GM10248 (cell line): ENCODE measurements around the gene TCFL5.

Experiments
- CTCF ChIA-PET: fragments of 300-600 bp; sonication (Branson Sonifier 250); formaldehyde crosslinking; extraction: SDS; loops from one replicate; lab custom pipeline; 2021; ENCODE audit warnings: antibody characterized with exemption; lab: Yijun Ruan, JAX
- POLR2A ChIA-PET: fragments of 350-650 bp; sonication (Branson Sonifier 250); formaldehyde crosslinking; extraction: SDS; loops from one replicate; lab custom pipeline; 2020; ENCODE audit warnings: antibody characterized with exemption; lab: Yijun Ruan, JAX
- DNase-seq: peaks from one replicate; pipeline ENCODE4 v3.0.0; 2012; ENCODE audit errors: extremely low spot score
- TF ChIP-seq, protein P1 (sequence below): IDR thresholded peaks from 2 replicates; pipeline ENCODE4 v1.5.1; 2012; ENCODE audit warnings: mild to moderate bottlenecking, low read depth; ENCODE audit errors: extremely low read depth, missing control alignments, control extremely low read depth

The TCFL5 gene

DNA sequence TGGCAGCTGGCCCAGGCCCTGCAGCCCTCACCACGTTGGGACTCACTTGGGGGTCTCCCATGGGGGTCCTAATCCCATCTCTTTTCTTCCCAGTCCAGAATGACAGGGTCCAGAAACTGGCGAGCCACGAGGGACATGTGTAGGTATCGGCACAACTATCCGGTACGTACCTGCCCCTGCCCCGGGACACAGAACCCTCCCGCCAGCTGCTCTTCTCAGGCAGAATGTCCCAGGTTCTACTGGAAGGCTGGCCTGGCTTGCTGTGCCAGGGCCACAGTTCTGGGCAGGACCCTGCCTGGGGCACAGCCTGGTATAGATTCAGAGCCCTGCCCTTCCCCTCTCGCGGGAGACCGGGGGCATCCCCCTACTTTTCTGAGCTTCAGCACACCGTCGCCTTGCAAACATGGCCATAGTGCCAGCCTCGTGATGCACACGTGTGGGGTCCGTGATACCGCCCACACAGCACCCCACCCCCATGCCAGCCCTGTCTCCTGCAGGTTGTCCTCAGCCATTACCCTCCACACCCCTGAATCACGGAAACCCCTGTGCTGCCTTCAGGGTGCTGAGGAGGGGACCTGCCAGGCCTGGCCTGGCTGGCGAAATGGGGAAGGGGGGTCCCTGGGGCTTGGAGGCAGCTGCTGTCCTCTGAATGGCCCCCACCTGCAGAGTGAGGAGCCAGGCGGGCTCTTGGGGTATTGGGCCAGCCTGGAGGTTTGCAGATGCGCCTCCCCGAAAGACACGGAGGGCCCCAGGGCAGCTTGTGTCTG lies 54.0 kb downstream of the TCFL5 start:
- POLR2A ChIA-PET = interaction anchor here (0.7 kb wide), 1 partner anchor 13 kb away, joined by 4 read pairs; no protein-coding TSS in a partner anchor
- TF ChIP-seq, protein P1, sequence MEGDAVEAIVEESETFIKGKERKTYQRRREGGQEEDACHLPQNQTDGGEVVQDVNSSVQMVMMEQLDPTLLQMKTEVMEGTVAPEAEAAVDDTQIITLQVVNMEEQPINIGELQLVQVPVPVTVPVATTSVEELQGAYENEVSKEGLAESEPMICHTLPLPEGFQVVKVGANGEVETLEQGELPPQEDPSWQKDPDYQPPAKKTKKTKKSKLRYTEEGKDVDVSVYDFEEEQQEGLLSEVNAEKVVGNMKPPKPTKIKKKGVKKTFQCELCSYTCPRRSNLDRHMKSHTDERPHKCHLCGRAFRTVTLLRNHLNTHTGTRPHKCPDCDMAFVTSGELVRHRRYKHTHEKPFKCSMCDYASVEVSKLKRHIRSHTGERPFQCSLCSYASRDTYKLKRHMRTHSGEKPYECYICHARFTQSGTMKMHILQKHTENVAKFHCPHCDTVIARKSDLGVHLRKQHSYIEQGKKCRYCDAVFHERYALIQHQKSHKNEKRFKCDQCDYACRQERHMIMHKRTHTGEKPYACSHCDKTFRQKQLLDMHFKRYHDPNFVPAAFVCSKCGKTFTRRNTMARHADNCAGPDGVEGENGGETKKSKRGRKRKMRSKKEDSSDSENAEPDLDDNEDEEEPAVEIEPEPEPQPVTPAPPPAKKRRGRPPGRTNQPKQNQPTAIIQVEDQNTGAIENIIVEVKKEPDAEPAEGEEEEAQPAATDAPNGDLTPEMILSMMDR = no peak
- CTCF ChIA-PET = interaction anchor here (0.7 to 3.5 kb wide), 27 partner anchors 8 to 308 kb away, joined by 3 to 24 read pairs (median 4); partner anchors contain the start of genes COL9A3, MRGBP and SLCO4A1
- DNase-seq = no peak

DNA sequence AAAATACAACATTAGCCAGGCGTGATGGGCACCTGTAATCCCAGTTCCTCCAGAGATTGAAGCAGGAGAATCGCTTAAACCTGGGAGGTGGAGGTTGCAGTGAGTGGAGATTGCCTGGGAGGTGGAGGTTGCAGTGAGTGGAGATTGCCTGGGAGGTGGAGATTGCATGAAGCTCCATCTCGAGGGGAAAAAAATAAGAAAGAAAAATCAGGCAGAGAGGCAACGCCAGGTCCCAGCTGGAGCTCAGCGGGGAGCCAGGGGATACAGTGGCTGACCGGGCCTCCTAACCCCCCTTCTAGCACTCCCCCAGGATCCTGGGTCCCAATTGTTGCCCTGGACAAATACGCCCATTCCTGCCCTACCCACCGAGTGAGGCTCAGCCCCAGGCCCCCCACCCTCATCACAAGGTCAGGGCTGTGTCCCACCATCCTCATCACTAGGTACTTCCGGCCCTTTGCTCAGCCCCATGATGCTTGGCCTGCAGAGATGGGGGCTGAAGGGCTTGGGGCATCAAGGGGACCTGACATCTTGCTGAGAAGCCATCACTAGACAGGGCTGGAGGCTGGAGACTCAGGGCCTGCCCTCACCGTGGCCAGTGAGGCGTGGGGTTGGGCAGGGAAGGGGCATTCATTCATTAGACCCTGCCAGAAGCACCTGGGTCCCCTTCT lies 55.1 kb downstream of the TCFL5 start:
- ChIA-PET CTCF (interaction anchor here (0.9 to 2.4 kb wide), 2 partner anchors 10 to 19 kb away, joined by 3 to 9 read pairs; partner anchors contain the start of gene COL9A3), POLR2A (no interaction called here)
- TF ChIP-seq, protein P1 = no peak
- no peak for DNase-seq

DNA sequence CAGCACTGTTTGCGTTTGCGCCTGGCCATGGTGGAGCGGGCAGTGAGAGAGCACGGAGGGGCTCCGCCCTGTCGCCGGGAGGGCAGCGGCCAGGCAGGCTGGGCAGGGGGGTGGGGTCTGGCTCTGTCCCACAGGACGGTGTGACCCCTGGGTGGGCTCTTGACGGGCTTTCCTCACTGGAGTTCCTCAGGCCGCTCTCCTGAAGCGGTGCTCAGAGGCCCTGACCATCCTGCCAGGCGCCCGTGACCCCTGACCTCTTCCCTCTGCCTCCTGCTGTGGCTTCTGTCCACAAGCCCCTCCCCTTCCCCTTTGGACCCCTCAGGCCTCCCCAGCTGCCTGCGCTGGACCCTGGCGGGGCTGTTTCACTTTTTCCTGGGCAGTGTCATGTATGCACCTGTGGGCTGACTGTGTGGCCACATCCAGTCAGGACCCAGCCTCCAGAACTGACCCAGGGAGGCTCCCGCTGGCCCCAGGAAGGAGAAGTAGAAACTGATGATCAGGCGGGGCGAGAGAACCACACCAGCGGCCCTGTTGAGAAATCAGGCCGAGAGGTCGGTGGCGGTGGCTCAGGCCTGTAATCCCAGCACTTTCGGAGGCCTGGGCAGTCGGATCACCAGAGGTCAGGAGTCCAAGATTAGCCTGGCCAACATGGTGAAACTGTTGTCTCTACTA lies 55.8 kb downstream of the TCFL5 start:
- POLR2A ChIA-PET = no interaction called here
- CTCF ChIA-PET = interaction anchor here (1.5 kb wide), 1 partner anchor 306 kb away, joined by 5 read pairs; no protein-coding TSS in a partner anchor
- no peak for DNase-seq
- TF ChIP-seq, protein P1 = no peak

DNA sequence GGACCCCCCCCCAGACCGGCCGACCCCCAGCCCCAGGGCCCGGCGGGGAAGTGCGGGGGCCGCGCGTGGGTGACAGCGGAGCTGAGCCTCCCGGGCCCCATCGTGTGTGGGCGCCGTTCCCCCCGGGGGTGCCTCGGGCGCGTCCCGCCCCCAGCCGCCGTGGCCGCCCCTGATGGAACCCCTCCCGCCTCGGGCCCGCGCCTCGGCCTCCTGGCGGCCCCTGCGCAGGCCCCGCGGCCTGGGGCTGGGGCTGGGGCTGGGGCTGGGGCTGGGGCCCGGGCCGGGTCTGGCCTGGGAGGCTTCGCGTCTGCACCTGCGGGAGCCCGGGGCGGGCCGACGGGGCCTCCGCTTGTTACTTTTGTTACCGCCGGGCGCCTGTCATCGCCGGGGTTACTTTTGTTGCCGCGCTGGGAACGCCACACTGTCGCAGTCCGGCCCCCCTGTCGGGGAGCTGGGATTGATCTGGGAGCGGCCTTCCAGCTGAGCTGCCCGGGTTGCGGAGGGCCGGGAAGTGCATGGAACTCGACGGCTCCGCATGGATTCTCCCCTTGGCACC lies 56.4 kb downstream of the TCFL5 start:
- POLR2A ChIA-PET = no interaction called here
- TF ChIP-seq, protein P1 = no peak
- no peak for DNase-seq
- CTCF ChIA-PET = interaction anchor here (1.5 kb wide), 1 partner anchor 305 kb away, joined by 5 read pairs; no protein-coding TSS in a partner anchor

DNA sequence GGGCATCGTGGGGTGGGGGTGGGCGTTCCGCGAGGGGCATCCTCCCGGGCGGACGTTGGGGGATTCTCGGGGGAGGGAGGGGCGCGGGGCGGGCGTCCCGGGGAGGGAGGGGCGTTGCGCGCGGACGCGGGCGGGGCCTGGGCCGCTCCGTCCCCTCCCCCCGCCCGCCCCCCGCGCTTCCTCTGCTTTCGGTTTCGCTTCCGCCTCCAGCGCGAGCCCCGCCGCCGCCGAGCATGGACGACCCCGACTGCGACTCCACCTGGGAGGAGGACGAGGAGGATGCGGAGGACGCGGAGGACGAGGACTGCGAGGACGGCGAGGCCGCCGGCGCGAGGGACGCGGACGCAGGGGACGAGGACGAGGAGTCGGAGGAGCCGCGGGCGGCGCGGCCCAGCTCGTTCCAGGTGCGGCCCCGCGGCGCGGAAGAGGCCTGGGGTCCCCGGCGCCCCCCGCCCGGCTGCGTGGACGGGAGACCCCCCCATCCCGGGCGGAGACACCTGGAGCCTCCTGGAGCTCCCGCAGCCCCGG lies 56.9 kb downstream of the TCFL5 start, which contains the start of gene OGFR:
Gene OGFR, plus strand, starts transcription at position 209 of the 528 bp plus-strand sequence. Its CDS starts 25 bp downstream, at position 234.
- TF ChIP-seq, protein P1 = no peak
- ChIA-PET POLR2A (no interaction called here), CTCF (interaction anchor here (1.5 kb wide), 1 partner anchor 305 kb away, joined by 5 read pairs; no protein-coding TSS in a partner anchor)
- DNase-seq = peak; percentile 91
